ENCODE measurements around the gene WNT3. TPM values are rescaled to one million over a fixed set of nuclear protein-coding genes. Genes with fewer than 3 reads are reported as not detected.

WNT3 gene
- total RNA-seq, 4 donors from 2014 or later, result 0.49 to 3.5 (median 2.2) TPM

GRCh38 chr17:46837521-46837920 is 19.0 kb upstream of the WNT3 start:
- TF ChIP-seq POLR2A (IDR thresholded peaks at IDR 0.05) (no peak), CTCF (IDR thresholded peaks at IDR 0.05) (no peak)
- H3K4me1 ChIP-seq, result peaks cover 1 to 32% (median 13%) of the 10 kb centered on the region in 3 donors
- 72 to 84% methylated on average over 2 to 4 of the region's 4 CpGs for WGBS, 2 donors
- H3K9me3 ChIP-seq, result no peaks in the 10 kb centered on the region
- intact Hi-C loops (cut with DNase I), result no loop called here
- no peak overlapping the region for H3K4me3 ChIP-seq
- peaks cover 0 to 41% (median 0%) of the 10 kb centered on the region in 4 donors for H3K27me3 ChIP-seq
- H3K27ac ChIP-seq, result no peak overlapping the region
- DNase-seq, result no peak
- no peaks in the 10 kb centered on the region for H3K36me3 ChIP-seq

GRCh38 chr17:46836500-46836899 is 18.0 kb upstream of the WNT3 start:
- WGBS, 2 donors, result 52 to 73% methylated on average over 2 of the region's 2 CpGs

GRCh38 chr17:46834846-46835245 is 16.4 kb upstream of the WNT3 start:
- DNase-seq, result no peak
- Histone ChIP-seq H3K9me3 (no peaks in the 10 kb centered on the region), H3K4me1 (peaks cover 3 to 35% (median 13%) of the 10 kb centered on the region in 3 donors), H3K27me3 (peaks cover 0 to 21% (median 0%) of the 10 kb centered on the region in 4 donors), H3K36me3 (no peaks in the 10 kb centered on the region), H3K4me3 (no peak overlapping the region), H3K27ac (no peak overlapping the region)
- WGBS, 2 donors, result 88 to 98% methylated on average over 3 of the region's 3 CpGs
- intact Hi-C loops (cut with DNase I), result no loop called here
- no peak for TF ChIP-seq POLR2A (IDR thresholded peaks at IDR 0.05)
- no peak for TF ChIP-seq CTCF (IDR thresholded peaks at IDR 0.05)

More at GRCh38 chr17:46836500-46836899, 18.0 kb upstream of the WNT3 start:
- Histone ChIP-seq H3K27ac (no peak overlapping the region), H3K27me3 (peaks cover 0 to 35% (median 0%) of the 10 kb centered on the region in 4 donors), H3K9me3 (no peaks in the 10 kb centered on the region), H3K4me1 (peaks cover 3 to 37% (median 13%) of the 10 kb centered on the region in 3 donors), H3K36me3 (no peaks in the 10 kb centered on the region), H3K4me3 (no peak overlapping the region)
- TF ChIP-seq POLR2A (IDR thresholded peaks at IDR 0.05) (no peak), CTCF (IDR thresholded peaks at IDR 0.05) (no peak)
- intact Hi-C loops (cut with DNase I), result no loop called here
- no peak for DNase-seq

- H3K9me3 ChIP-seq, result no peaks in the 10 kb centered on the region
- intact Hi-C loops (cut with DNase I), result no loop called here
- H3K36me3 ChIP-seq, result no peaks in the 10 kb centered on the region
- DNase-seq, result no peak
- peaks cover 3 to 35% (median 13%) of the 10 kb centered on the region in 3 donors for H3K4me1 ChIP-seq
- H3K27ac ChIP-seq, result peak overlapping the region; percentile 37 to 61 (median 57)
- H3K27me3 ChIP-seq, result peaks cover 0 to 25% (median 0%) of the 10 kb centered on the region in 4 donors
- H3K4me3 ChIP-seq, result no peak overlapping the region
- 75 to 89% methylated on average over 2 of the region's 2 CpGs for WGBS, 2 donors
- no peak for TF ChIP-seq POLR2A (IDR thresholded peaks at IDR 0.05)
- TF ChIP-seq CTCF (IDR thresholded peaks at IDR 0.05), result no peak
These were observed 15.3 kb upstream of the WNT3 start for GRCh38 chr17:46833840-46834208.

GRCh38 chr17:46832945-46833839 is 14.7 kb upstream of the WNT3 start:
- H3K4me1 ChIP-seq, result peaks cover 3 to 35% (median 13%) of the 10 kb centered on the region in 3 donors
- no peak for DNase-seq
- peak overlapping the region in 1 of 4 donors; percentile 32 for H3K4me3 ChIP-seq
- intact Hi-C loops (cut with DNase I), result no loop called here
- H3K27me3 ChIP-seq, result peaks cover 0 to 28% (median 0%) of the 10 kb centered on the region in 4 donors
- TF ChIP-seq POLR2A (IDR thresholded peaks at IDR 0.05) (no peak), CTCF (IDR thresholded peaks at IDR 0.05) (no peak)
- WGBS, 2 donors, result 32 to 46% methylated on average over 10 to 11 of the region's 17 CpGs
- no peaks in the 10 kb centered on the region for H3K36me3 ChIP-seq
- H3K27ac ChIP-seq, result peak overlapping the region; percentile 44 to 61 (median 57)
- H3K9me3 ChIP-seq, result no peaks in the 10 kb centered on the region

All from esophagus squamous epithelium (tissue), 5 donors.